DND-41 (cell line): ENCODE data around the gene PARN.

Experiments used
- CTCF ChIP-seq: IDR thresholded peaks from 2 replicates; pipeline ENCODE4 v1.5.1; 2012; ENCODE audit warnings: borderline replicate concordance, low read length, moderate library complexity, mild to moderate bottlenecking; ENCODE audit not compliant: poor library complexity, severe bottlenecking; ENCODE audit errors: extremely low read depth
- EZH2 ChIP-seq: IDR thresholded peaks from 3 replicates; pipeline ENCODE4 v1.6.1; 2012; ENCODE audit warnings: borderline replicate concordance, low read depth, mild to moderate bottlenecking, moderate library complexity, low read length, inconsistent platforms; ENCODE audit not compliant: severe bottlenecking

- TF ChIP-seq CTCF (no peak), EZH2 (no peak)
Measured at GRCh38 chr16:14496047-14496770, 133.9 kb downstream of the PARN start.
